ENCODE results near the gene KLC4. TPM values are rescaled to one million over a fixed set of nuclear protein-coding genes. Genes with fewer than 3 reads are reported as not detected.

The KLC4 gene
- total RNA-seq, 1 donor from 2014 or later, result 12.6 TPM

DNA sequence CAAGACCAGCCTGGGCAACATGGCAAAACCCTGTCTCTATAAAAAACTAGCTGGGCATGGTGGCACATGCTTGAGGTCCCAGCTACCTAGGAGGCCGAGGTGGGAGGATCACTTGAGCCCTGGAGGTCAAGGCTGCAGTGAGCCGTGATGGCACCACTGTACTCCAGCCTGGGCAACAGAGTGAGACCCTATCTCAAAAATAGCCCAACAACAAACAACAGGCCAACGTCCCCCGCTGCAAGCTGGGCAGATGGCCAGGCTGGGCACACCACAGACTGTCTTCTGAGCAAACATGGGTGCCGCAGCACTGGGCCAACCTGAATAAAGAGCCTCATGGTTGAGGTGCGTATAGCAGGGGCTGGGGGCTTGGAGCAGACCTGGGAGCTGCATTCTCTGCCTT, 65.0 kb downstream of the KLC4 start:
- Histone ChIP-seq H3K4me2 (peak overlapping the region; percentile 48), H3K27ac (peak overlapping the region; percentile 62), H3K9me3 (ENCODE audit: low read depth) (no peaks in the 10 kb centered on the region), H3K36me3 (no peaks in the 10 kb centered on the region), H3K27me3 (no peaks in the 10 kb centered on the region), H3K79me2 (ENCODE audit: low read depth) (peaks cover 77% of the 10 kb centered on the region), H3K9ac (no peak overlapping the region), H2AFZ (replicated peaks) (no peak overlapping the region), H4K20me1 (ENCODE audit: low read depth) (peaks cover 85% of the 10 kb centered on the region), H3F3A (ENCODE audit: low read depth) (no peaks in the 10 kb centered on the region), H3K4me1 (peaks cover 33% of the 10 kb centered on the region), H3K4me3 (no peak overlapping the region)
- Mint-ChIP-seq H3K27ac (no peak overlapping the region), H3K27me3 (ENCODE audit: insufficient read depth, low read depth) (no peaks in the 10 kb centered on the region), H3K36me3 (peaks cover 2% of the 10 kb centered on the region), H3K4me1 (peaks cover 53% of the 10 kb centered on the region), H3K9me3 (no peaks in the 10 kb centered on the region), H3K4me3 (no peak overlapping the region)
- DNase-seq (ENCODE audit: low spot score), result no peak
- TF ChIP-seq CTCF (IDR thresholded peaks at IDR 0.05), result no peak
- TF ChIP-seq EZH2 (IDR thresholded peaks at IDR 0.05), result no peak
- no peak for TF ChIP-seq EZH2phosphoT487 (IDR thresholded peaks at IDR 0.05)

Other genes starting within 250 kb of the KLC4 start
- 92.0 and 106 TPM in 2 replicates for gene RPL7L1, start 180.0 kb upstream of the KLC4 start, total RNA-seq (ENCODE audit: low replicate concordance)
- not detected in 2 replicates for gene PTCRA, start 143.6 kb upstream of the KLC4 start, total RNA-seq (ENCODE audit: low replicate concordance)
- gene CNPY3, start 130.2 kb upstream of the KLC4 start, total RNA-seq (ENCODE audit: low replicate concordance), result 38.0 and 65.4 TPM in 2 replicates
- 0.50 TPM in 1 of 2 replicates, not detected in the other for gene GNMT, start 98.9 kb upstream of the KLC4 start, total RNA-seq (ENCODE audit: low replicate concordance)
- 11.3 and 22.4 TPM in 2 replicates for gene PEX6, start 80.5 kb upstream of the KLC4 start, total RNA-seq (ENCODE audit: low replicate concordance)
- 75.0 and 103 TPM in 2 replicates for gene PPP2R5D, start 75.1 kb upstream of the KLC4 start, total RNA-seq (ENCODE audit: low replicate concordance)
- 73.1 and 88.3 TPM in 2 replicates for gene MEA1, start 45.7 kb upstream of the KLC4 start, total RNA-seq (ENCODE audit: low replicate concordance)
- 122 and 165 TPM in 2 replicates for gene KLHDC3, start 45.4 kb upstream of the KLC4 start, total RNA-seq (ENCODE audit: low replicate concordance)
- gene RRP36, start 38.0 kb upstream of the KLC4 start, total RNA-seq (ENCODE audit: low replicate concordance), result 77.8 and 93.3 TPM in 2 replicates
- 23.1 and 43.7 TPM in 2 replicates for gene CUL7, start 5.8 kb upstream of the KLC4 start, total RNA-seq (ENCODE audit: low replicate concordance)
- 20.7 and 31.7 TPM in 2 replicates for gene MRPL2, start 197 bp upstream of the KLC4 start, total RNA-seq (ENCODE audit: low replicate concordance)
- 68.0 and 155 TPM in 2 replicates for gene PTK7, start 16.7 kb downstream of the KLC4 start, total RNA-seq (ENCODE audit: low replicate concordance)
- 15.0 and 35.6 TPM in 2 replicates for gene SRF, start 111.6 kb downstream of the KLC4 start, total RNA-seq (ENCODE audit: low replicate concordance)
- gene CUL9, start 122.6 kb downstream of the KLC4 start, total RNA-seq (ENCODE audit: low replicate concordance), result 14.1 and 25.9 TPM in 2 replicates
- 25.2 and 113 TPM in 2 replicates for gene DNPH1, start 169.8 kb downstream of the KLC4 start, total RNA-seq (ENCODE audit: low replicate concordance)
- gene TTBK1, start 183.8 kb downstream of the KLC4 start, total RNA-seq (ENCODE audit: low replicate concordance), result 1.7 and 3.2 TPM in 2 replicates
- gene SLC22A7, start 238.6 kb downstream of the KLC4 start, total RNA-seq (ENCODE audit: low replicate concordance), result not detected in 2 replicates
- gene CRIP3, start 249.2 kb downstream of the KLC4 start, total RNA-seq (ENCODE audit: low replicate concordance), result 21.3 and 35.4 TPM in 2 replicates

Measured in neural progenitor cell (in vitro differentiated cells).